Right ventricle myocardium inferior (tissue), 1 donor: Measurements from ENCODE around the gene GCC2. TPM values are rescaled to one million over a fixed set of nuclear protein-coding genes. Genes with fewer than 3 reads are reported as not detected.
"Not testable (repeated sequence)": the region's sequence is repeated elsewhere in the genome, so short reads cannot be mapped to it uniquely, and the experiment has no call there.

ENCODE experiments used
- ATAC-seq: fragments of 200-7000 bp; cut with Tn5 transposase; one replicate; pipeline ENCODE4 v1.9.1; 2020; ENCODE audit warnings: mild to moderate bottlenecking, moderate library complexity
- DNase-seq: peaks from one replicate; pipeline ENCODE4 v3.0.0; 2021; ENCODE audit errors: missing footprints
- intact Hi-C: fragments of 100-400 bp; cut with DNase I; formaldehyde crosslinking; loops from one replicate; pipeline ENCODE4 v1.11.0; 2022
- total RNA-seq: library from RNA; stranded (reverse); fragmentation: NEBNext Ultra II Directional; extraction: Animal tissue kit (Norgen Biotek cat#: 25700); gene quantifications from one replicate; pipeline ENCODE4 v1.2.1, GENCODE V29; 2021
- donor health status: DM: no; HTN: yes; CAD: no; lungs with severe emphysema.

GCC2 gene
- total RNA-seq, 1 donor from 2014 or later, result 24.0 TPM

GRCh38 chr2:108492364-108492763, 43.4 kb downstream of the GCC2 start:
- intact Hi-C loops, result no loop called here
- no peak for ATAC-seq

GRCh38 chr2:108496167-108496566, 47.2 kb downstream of the GCC2 start:
- intact Hi-C loops, ATAC-seq, DNase-seq: not testable (repeated sequence)

More at GRCh38 chr2:108492364-108492763, 43.4 kb downstream of the GCC2 start:
- no peak for DNase-seq

GRCh38 chr2:108507620-108508019, 58.6 kb downstream of the GCC2 start:
- intact Hi-C loops, ATAC-seq, DNase-seq: not testable (repeated sequence)

DNA sequence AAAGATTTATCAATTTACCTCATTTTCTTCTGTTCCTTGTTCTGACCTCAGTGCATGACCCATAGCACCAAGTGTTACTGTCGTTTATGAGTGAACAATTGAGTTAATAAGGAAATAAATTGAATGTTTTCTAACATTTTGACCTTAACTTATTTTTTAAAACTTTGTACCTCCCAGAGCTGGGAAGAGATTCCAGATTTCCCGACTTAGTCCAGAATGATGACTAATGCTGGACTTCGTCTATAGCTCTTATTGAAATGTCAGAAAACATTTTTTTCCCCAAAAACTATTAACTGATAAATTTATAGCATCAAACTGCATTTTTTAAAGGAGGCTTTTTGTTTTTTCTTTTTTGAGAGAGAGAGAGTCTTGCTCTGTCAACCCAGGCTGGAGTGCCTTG, 63.4 kb downstream of the GCC2 start:
- intact Hi-C loops, result not testable (repeated sequence)

GRCh38 chr2:108514478-108514877, 65.5 kb downstream of the GCC2 start:
- DNase-seq, ATAC-seq, intact Hi-C loops: not testable (repeated sequence)

More for the DNA sequence above, 63.4 kb downstream of the GCC2 start:
- DNase-seq, ATAC-seq: not testable (repeated sequence)

- DNase-seq, ATAC-seq, intact Hi-C loops: not testable (repeated sequence)
These were observed 75.7 kb downstream of the GCC2 start for GRCh38 chr2:108524688-108525087.

DNA sequence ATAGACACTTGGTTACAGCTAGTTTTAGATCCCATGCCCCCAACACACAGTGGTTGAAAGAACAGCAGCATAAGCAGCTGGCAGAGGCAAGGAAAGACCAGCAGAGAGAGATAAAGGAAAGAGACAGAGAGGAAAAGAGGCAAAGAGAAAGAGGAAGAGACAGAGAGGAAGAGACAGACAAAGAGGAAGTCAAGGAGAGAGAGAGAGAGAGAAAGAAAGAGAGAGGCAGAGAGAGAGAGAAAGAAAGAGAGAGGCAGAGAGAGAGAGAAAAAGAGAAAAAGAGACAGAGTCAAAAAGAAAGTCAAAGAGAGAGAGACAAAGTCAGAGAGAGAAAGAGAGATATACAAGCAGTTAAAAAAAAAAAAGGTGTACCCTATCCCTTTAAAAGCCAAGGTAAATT, 76.3 kb downstream of the GCC2 start:
- intact Hi-C loops, DNase-seq, ATAC-seq: not testable (repeated sequence)

DNA sequence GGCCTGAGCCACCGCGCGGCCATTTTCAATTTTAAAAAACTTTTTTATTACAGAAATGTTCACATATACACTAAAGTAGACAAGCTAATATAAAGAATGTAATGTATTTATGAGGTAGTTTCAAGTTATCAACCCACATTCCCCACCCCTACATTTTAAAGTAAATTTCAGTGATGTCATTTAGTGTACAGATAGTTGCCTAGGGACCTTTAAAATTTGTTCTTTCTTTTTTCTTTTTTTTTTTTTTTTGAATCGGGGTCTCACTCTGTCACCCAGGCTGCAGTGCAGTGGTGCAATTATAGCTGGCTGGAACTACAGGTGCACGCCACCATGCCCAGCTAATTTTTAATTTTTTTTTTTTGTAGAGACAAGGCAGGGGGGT, 82.7 kb downstream of the GCC2 start:
- ATAC-seq (no peak), DNase-seq (no peak)

DNA sequence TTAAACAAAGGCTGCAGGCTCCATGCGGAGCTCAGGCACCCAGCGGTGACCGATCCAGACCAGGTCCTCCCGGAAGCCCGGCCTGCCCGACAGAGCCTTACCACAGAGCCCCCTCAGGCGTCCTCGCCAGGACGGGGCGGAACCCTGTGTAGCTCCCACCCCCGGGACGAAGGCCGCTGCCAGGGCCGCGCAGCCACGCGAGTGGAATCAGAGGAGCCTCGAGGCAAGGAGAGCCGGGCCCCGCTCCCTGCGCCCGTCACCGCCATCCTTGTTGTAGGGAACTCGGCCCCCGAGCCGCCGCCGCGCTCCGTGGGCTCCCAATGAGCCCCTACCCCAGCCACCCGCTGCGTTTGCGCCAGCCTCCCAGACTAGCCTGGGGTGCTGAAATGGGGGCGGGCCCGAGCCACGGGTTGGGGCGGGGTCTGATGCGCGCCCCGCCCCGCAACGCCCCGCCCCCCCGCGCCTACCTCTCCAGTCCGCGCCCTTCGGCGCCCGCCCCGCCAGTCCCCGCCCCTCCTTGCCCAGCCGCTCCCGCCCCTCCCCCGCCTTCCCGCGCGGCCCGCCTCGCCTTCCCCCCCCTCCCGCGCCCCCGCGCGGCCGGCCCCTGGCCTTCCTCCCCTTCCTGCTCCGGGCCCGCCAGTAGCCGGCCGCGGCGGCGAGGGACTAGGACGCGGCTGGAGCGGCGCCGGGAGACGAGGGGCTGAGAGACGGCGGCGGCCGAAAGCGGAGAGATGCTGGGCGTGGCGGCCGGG, 85.0 kb downstream of the GCC2 start, which contains the start of gene LIMS1:
Gene LIMS1 (plus strand): TSS at position 639 of the 752 bp plus-strand sequence. CDS start 93 bp downstream, at position 732.
- intact Hi-C loops, result loop anchor here (2.0 to 10.0 kb wide), 3 partner anchors 53 to 101 kb away; partner anchors contain the start of gene GCC2
- ATAC-seq, result peak; percentile 97
- DNase-seq, result peak; percentile 96

More for the DNA sequence above, 82.7 kb downstream of the GCC2 start:
- intact Hi-C loops, result loop anchor here (5.0 to 10.0 kb wide), 2 partner anchors 84 to 103 kb away; partner anchors contain the start of gene GCC2

GRCh38 chr2:108534584-108535356, 85.8 kb downstream of the GCC2 start:
- DNase-seq (peak; percentile 83), ATAC-seq (no peak)
- intact Hi-C loops, result loop anchor here (2.0 to 10.0 kb wide), 3 partner anchors 52 to 100 kb away; partner anchors contain the start of gene GCC2

GRCh38 chr2:108535357-108535631, 86.3 kb downstream of the GCC2 start:
- intact Hi-C loops, result loop anchor here (2.0 to 10.0 kb wide), 2 partner anchors 52 to 100 kb away; no protein-coding TSS in a partner anchor
- DNase-seq (no peak), ATAC-seq (no peak)

GRCh38 chr2:108536133-108536780, 87.3 kb downstream of the GCC2 start:
- no peak for DNase-seq
- no peak for ATAC-seq
- intact Hi-C loops, result loop anchor here (10.0 kb wide), 1 partner anchor 99 kb away; no protein-coding TSS in a partner anchor

GRCh38 chr2:108536911-108537310, 87.9 kb downstream of the GCC2 start:
- intact Hi-C loops, result loop anchor here (10.0 kb wide), 1 partner anchor 98 kb away; no protein-coding TSS in a partner anchor
- no peak for ATAC-seq

GRCh38 chr2:108538000-108538625, 89.1 kb downstream of the GCC2 start:
- DNase-seq, result no peak
- ATAC-seq, result no peak
- intact Hi-C loops, result loop anchor here (10.0 kb wide), 1 partner anchor 97 kb away; no protein-coding TSS in a partner anchor

More at GRCh38 chr2:108536911-108537310, 87.9 kb downstream of the GCC2 start:
- DNase-seq, result no peak

GRCh38 chr2:108541451-108541850, 92.4 kb downstream of the GCC2 start:
- DNase-seq (no peak), ATAC-seq (no peak)
- intact Hi-C loops, result no loop called here

DNA sequence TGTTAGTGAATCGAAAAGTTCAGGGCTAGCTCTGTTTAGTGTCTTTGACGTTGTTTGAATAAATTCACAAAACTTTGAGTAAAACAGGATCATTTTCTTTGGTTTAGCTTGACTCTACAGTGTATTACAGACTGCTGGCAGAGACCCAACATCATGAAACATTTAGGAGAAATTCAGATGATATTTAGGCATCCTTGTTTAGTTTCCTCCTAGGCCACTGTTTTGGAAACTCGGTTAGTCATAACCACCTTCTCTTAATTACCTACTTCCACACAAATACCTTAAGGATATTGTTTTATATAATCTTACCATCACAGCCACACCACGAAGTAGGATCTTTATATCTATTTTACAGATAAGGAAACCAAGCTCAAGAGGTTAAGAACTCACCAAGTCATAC, 93.1 kb downstream of the GCC2 start:
- DNase-seq, result no peak
- no peak for ATAC-seq
- intact Hi-C loops, result no loop called here

DNA sequence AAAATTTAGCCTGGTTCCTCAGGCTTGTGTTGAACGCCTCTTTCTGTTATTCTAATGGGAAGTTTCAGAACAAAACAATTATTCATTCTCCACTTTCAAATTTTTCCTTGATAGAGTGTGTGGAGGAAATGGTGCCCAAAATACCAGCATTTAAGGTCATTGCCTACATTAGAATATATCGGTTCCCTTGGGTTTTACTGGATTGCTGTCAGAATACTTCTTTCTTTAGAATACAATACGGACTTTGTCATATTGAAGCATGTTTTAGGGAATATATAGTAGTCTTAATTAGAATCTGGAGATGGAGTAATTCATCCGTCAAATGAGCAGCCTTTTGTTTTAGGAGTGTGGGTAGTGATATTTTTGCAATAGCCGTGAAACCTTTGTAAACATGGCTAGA, 98.6 kb downstream of the GCC2 start:
- ATAC-seq, result no peak
- DNase-seq, result no peak
- intact Hi-C loops, result no loop called here

- no peak for DNase-seq
- no peak for ATAC-seq
- intact Hi-C loops, result no loop called here
These were observed 99.4 kb downstream of the GCC2 start for GRCh38 chr2:108548208-108549003.
